Kidney (tissue), 14 donors: Measurements from ENCODE around the gene HECTD4. TPM values are rescaled to one million over a fixed set of nuclear protein-coding genes. Genes with fewer than 3 reads are reported as not detected.

Experiments used
- DNase-seq, 5 donors: peaks; one replicate each; pipeline ENCODE4 v3.0.0-alpha.2; 2013 to 2020
- FAIRE-seq: peaks from 2 replicates; lab custom pipeline; 2012; peaks lifted over from hg19 to GRCh38; lab: Jason Lieb, UNC
- H3K27ac ChIP-seq, 2 donors: one replicate each; pipeline ENCODE4 v1.7.0; 2013; ENCODE audit warnings: low read depth in 2 of 2, low read length in 2 of 2, inconsistent platforms in 1 of 2
- H3K27me3 ChIP-seq: one replicate; pipeline ENCODE4 v1.7.1; 2013; ENCODE audit warnings: low read length, inconsistent platforms; ENCODE audit not compliant: control insufficient read depth, insufficient read depth
- H3K36me3 ChIP-seq, 3 donors: one replicate each; pipeline versions ENCODE4 v1.7.0 to v1.7.1; 2013; ENCODE audit warnings: low read length in 3 of 3, control low read depth in 1 of 3, inconsistent platforms in 1 of 3; ENCODE audit not compliant: insufficient read depth in 3 of 3, control insufficient read depth in 2 of 3
- H3K4me1 ChIP-seq, 3 donors: one replicate each; pipeline versions ENCODE4 v1.7.0 to v1.7.1; 2013; ENCODE audit warnings: low read length in 3 of 3, inconsistent platforms in 1 of 3, low read depth in 1 of 3; ENCODE audit not compliant: control insufficient read depth in 2 of 3, insufficient read depth in 2 of 3
- H3K4me3 ChIP-seq, 3 donors: one replicate each; pipeline versions ENCODE4 v1.7.0 to v1.8.1; 2013; ENCODE audit warnings: low read length in 3 of 3, control low read depth in 1 of 3, inconsistent platforms in 1 of 3
- H3K9ac ChIP-seq, 3 donors: one replicate each; pipeline versions ENCODE4 v1.7.0 to v1.7.1; 2013; ENCODE audit warnings: low read length in 3 of 3, control low read depth in 1 of 3, inconsistent platforms in 1 of 3
- H3K9me3 ChIP-seq, 3 donors: one replicate each; pipeline versions ENCODE4 v1.7.0 to v1.7.1; 2013; ENCODE audit warnings: low read length in 3 of 3, control low read depth in 1 of 3, inconsistent platforms in 1 of 3; ENCODE audit not compliant: control insufficient read depth in 2 of 3, insufficient read depth in 1 of 3
- intact Hi-C: fragments of 100-400 bp; cut with DNase I; formaldehyde crosslinking; loops from one replicate; pipeline ENCODE4 v1.11.1; 2022
- polyA plus RNA-seq: library from polyadenylated mRNA; stranded (reverse); fragments of 350-450 nt; fragmentation: Illumina TruSeq; extraction: RNeasy Lipid Tissue Mini Kit (QIAGEN cat#74804); gene quantifications from one replicate; pipeline ENCODE4 v1.2.3, GENCODE V29; 2014; ENCODE audit warnings: low read depth, low replicate concordance; ENCODE audit not compliant: insufficient read depth
- total RNA-seq: library from RNA; stranded (reverse); fragmentation: NEBNext Ultra II Directional; extraction: Animal tissue kit (Norgen Biotek cat#: 25700); gene quantifications from one replicate; pipeline ENCODE4 v1.2.1, GENCODE V29; 2021
- TF ChIP-seq, protein P1 (sequence below): IDR thresholded peaks from 3 replicates; pipeline ENCODE4 v1.5.1; 2012; ENCODE audit warnings: mild to moderate bottlenecking, moderate library complexity, borderline replicate concordance; ENCODE audit not compliant: insufficient read depth; ENCODE audit errors: extremely low read depth
- donor health status: control.
- donor health status: control.
- donor health status: control.
- donor health status: control.
- donor health status: control.
- donor health status: DM: yes; HTN: yes; CAD: no.
- donor health status: Normal renal cell carcinoma (clear cell type).

Gene HECTD4
- total and polyA plus RNA-seq, 2 donors from 2014 or later = 15.6 to 53.1 TPM

GRCh38 chr12:112282920-112283319, 99.3 kb downstream of the HECTD4 start:
- Histone ChIP-seq H3K4me3 (no peak overlapping the region), H3K27me3 (no peaks in the 10 kb centered on the region), H3K36me3 (peaks cover 0 to 4% (median 0%) of the 10 kb centered on the region in 3 donors), H3K4me1 (no peaks in the 10 kb centered on the region), H3K27ac (no peak overlapping the region), H3K9me3 (no peaks in the 10 kb centered on the region), H3K9ac (no peak overlapping the region)
- intact Hi-C loops = no loop called here
- FAIRE-seq (no peak), DNase-seq (no peak)
- TF ChIP-seq, protein P1, sequence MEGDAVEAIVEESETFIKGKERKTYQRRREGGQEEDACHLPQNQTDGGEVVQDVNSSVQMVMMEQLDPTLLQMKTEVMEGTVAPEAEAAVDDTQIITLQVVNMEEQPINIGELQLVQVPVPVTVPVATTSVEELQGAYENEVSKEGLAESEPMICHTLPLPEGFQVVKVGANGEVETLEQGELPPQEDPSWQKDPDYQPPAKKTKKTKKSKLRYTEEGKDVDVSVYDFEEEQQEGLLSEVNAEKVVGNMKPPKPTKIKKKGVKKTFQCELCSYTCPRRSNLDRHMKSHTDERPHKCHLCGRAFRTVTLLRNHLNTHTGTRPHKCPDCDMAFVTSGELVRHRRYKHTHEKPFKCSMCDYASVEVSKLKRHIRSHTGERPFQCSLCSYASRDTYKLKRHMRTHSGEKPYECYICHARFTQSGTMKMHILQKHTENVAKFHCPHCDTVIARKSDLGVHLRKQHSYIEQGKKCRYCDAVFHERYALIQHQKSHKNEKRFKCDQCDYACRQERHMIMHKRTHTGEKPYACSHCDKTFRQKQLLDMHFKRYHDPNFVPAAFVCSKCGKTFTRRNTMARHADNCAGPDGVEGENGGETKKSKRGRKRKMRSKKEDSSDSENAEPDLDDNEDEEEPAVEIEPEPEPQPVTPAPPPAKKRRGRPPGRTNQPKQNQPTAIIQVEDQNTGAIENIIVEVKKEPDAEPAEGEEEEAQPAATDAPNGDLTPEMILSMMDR = no peak

DNA sequence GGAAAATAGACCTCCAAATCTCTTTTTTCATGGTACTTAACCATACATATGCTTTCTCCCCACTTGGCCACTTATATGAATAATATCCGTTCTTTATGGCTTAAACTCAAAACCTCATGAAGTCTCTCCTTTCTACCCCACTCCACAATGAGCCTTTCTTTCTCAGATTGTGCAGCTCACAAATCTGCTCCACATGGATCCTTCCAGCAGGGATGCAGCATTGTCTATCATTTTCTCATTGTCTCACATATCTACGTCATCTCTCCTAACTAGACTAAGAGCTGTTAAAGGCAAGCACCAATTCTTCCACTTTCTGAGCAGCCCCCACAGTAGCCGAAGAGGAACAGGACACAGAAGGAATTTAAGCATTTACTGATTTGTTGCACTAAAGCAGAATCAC, 106.4 kb downstream of the HECTD4 start:
- Histone ChIP-seq H3K27ac (no peak overlapping the region), H3K4me1 (peaks cover 0 to 4% (median 3%) of the 10 kb centered on the region in 3 donors), H3K9me3 (no peaks in the 10 kb centered on the region), H3K4me3 (no peak overlapping the region), H3K27me3 (no peaks in the 10 kb centered on the region), H3K9ac (no peak overlapping the region), H3K36me3 (peaks cover 7 to 20% (median 10%) of the 10 kb centered on the region in 3 donors)
- FAIRE-seq = no peak
- TF ChIP-seq, protein P1 = no peak
- intact Hi-C loops = loop anchor here (10.0 kb wide), 1 partner anchor 109 kb away; the partner anchor contains the start of gene HECTD4
- DNase-seq = no peak

DNA sequence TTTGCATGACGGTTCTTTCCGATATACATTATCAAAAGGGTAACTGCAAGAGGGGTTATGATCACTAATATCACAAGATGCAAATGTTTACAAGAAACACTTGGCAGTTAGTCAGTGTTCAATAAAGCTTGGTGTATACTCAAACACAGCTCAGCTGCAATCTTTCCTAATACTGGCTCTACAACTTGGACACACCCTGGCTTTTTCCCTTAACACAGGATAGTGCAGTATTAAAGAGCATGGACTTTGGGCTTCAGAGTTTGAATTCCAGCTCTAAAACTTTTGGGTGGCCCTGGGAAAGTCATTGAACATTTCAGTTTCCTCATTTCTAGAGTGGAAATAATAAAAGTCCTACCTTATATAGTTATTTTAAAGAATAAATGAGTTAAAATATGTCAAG, 107.0 kb downstream of the HECTD4 start:
- H3K4me1 ChIP-seq = peaks cover 0 to 4% (median 3%) of the 10 kb centered on the region in 3 donors
- no peak overlapping the region for H3K4me3 ChIP-seq
- intact Hi-C loops = loop anchor here (10.0 kb wide), 1 partner anchor 110 kb away; the partner anchor contains the start of gene HECTD4
- no peak overlapping the region for H3K27ac ChIP-seq
- no peaks in the 10 kb centered on the region for H3K9me3 ChIP-seq
- FAIRE-seq (no peak), DNase-seq (no peak)
- no peak overlapping the region for H3K9ac ChIP-seq
- H3K36me3 ChIP-seq = peaks cover 7 to 20% (median 12%) of the 10 kb centered on the region in 3 donors
- TF ChIP-seq, protein P1 = no peak
- H3K27me3 ChIP-seq = no peaks in the 10 kb centered on the region

DNA sequence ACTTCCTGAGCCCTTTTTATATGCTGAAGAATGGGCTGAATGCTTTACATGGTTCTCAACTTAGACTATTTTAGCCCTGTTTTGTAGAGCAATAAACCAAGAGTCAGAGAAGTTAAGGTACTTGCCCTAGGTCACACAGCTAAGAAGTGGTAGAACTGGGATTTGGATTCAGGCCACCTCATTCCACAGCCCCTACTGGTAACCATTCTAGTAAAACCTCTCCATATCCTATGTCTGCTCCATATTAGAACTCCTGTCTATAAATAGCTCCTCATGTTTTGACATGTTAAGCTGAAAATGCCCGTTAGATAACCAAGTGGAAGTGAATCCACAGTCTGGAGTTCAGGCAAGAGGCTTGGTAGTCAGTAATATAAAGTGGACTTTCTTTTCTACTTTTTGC, 111.6 kb downstream of the HECTD4 start:
- FAIRE-seq (no peak), DNase-seq (no peak)
- Histone ChIP-seq H3K9ac (no peak overlapping the region), H3K4me3 (no peak overlapping the region), H3K4me1 (peaks cover 0 to 4% (median 3%) of the 10 kb centered on the region in 3 donors), H3K9me3 (no peaks in the 10 kb centered on the region), H3K27me3 (no peaks in the 10 kb centered on the region), H3K27ac (no peak overlapping the region), H3K36me3 (peaks cover 7 to 25% (median 23%) of the 10 kb centered on the region in 3 donors)
- intact Hi-C loops = loop anchor here (10.0 kb wide), 1 partner anchor 114 kb away; the partner anchor contains the start of gene HECTD4
- TF ChIP-seq, protein P1 = no peak
